WERI-Rb-1 (cell line): ENCODE results near the gene TTC39B.

ENCODE experiments used
- DNase-seq: peaks from one replicate; pipeline ENCODE4 v3.0.0-alpha.2; 2020
- H3K27ac ChIP-seq: fragments of 250-450 bp; sonication (Bioruptor Pico); 2 replicates; pipeline ENCODE4 v1.5.1; 2020; ENCODE audit warnings: mild to moderate bottlenecking, moderate library complexity
- H3K27me3 ChIP-seq: fragments of 250-450 bp; sonication (Bioruptor Pico); 2 replicates; pipeline ENCODE4 v1.5.1; 2021; ENCODE audit warnings: mild to moderate bottlenecking, low read depth, moderate library complexity; ENCODE audit not compliant: insufficient read depth, severe bottlenecking
- H3K36me3 ChIP-seq: fragments of 250-450 bp; sonication (Bioruptor Pico); 2 replicates; pipeline ENCODE4 v1.5.1; 2020; ENCODE audit warnings: mild to moderate bottlenecking, moderate library complexity
- H3K4me3 ChIP-seq: 2 replicates; pipeline ENCODE4 v1.5.1; 2011; ENCODE audit warnings: low read depth, mild to moderate bottlenecking, control low read depth, low read length
- H3K9me3 ChIP-seq: fragments of 250-450 bp; sonication (Bioruptor Pico); 2 replicates; pipeline ENCODE4 v1.5.1; 2021; ENCODE audit warnings: mild to moderate bottlenecking, moderate library complexity; ENCODE audit not compliant: severe bottlenecking
- TF ChIP-seq, protein P1 (sequence below): IDR thresholded peaks from 2 replicates; pipeline ENCODE4 v1.5.1; 2011; ENCODE audit warnings: low read depth, mild to moderate bottlenecking, control low read depth, inconsistent platforms, low read length

TTC39B gene

DNA sequence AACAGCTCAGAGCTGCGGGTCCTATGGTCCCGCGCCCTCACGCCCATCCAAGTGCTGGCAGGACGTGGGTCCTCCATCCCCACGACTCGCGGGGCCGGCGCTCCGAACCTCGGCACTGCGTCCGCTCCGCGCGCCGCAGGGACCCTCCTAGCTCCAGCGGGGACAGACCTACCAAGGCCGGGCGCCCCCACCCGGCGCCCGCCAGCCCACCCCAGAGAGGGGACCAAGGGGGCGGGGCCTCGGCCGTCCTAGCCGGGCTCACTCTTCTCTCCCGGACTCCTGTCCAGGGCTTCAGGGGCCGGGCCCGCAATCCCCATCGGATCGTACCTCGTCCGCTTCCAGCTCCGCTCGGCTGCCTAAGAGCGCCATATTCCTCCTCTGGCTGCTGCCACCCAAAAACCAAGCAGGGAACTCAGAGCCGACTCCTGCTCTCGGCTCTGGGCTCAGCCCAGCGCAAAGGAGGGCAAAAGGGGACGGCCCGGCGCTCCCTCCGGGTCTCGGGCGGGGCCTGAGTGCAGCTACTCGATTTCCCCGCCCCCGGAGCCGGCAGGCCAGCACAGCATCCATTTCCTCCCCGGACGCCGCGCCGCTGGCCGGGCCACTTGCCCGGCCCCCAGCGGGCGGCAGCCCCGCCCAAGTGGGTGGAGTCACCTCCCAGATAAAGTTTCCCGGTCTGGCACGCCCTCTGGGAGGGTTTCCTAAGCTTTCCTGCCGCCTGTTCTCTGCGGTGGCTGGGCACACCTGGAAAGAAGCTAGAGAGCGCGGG is at the start of gene TTC39B:
TTC39B (minus strand) TSS at position 460 of the 766 bp plus-strand sequence; CDS start at position 369, 91 bp downstream.
- H3K9me3 ChIP-seq, result no peaks in the 10 kb centered on the region
- DNase-seq, result peak; percentile 94
- no peaks in the 10 kb centered on the region for H3K27me3 ChIP-seq
- peak within 1 kb of the TSS; percentile 44 for H3K27ac ChIP-seq
- no peaks in the 10 kb centered on the region for H3K36me3 ChIP-seq
- TF ChIP-seq, protein P1, sequence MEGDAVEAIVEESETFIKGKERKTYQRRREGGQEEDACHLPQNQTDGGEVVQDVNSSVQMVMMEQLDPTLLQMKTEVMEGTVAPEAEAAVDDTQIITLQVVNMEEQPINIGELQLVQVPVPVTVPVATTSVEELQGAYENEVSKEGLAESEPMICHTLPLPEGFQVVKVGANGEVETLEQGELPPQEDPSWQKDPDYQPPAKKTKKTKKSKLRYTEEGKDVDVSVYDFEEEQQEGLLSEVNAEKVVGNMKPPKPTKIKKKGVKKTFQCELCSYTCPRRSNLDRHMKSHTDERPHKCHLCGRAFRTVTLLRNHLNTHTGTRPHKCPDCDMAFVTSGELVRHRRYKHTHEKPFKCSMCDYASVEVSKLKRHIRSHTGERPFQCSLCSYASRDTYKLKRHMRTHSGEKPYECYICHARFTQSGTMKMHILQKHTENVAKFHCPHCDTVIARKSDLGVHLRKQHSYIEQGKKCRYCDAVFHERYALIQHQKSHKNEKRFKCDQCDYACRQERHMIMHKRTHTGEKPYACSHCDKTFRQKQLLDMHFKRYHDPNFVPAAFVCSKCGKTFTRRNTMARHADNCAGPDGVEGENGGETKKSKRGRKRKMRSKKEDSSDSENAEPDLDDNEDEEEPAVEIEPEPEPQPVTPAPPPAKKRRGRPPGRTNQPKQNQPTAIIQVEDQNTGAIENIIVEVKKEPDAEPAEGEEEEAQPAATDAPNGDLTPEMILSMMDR, result no peak
- H3K4me3 ChIP-seq, result peak within 1 kb of the TSS; percentile 79

DNA sequence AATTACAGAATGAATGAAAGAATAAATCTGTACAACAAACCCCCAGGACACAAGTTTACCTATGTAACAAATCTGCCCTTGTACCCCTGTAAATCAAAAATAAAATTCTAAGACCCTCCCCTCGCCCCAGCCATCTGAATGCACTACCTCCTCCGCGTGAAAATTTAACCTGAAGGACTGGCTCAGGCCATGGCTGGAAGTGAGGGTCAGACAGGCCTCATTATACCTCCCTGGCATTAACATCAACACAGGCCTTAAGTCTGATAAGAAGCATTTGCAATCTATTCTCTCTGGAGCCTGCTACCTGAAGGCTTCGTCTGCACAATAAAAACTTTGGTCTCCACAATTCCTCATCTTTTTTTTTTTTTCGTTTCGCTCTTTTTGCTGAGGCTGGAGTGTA is 48.7 kb upstream of the TTC39B start:
- Histone ChIP-seq H3K27ac (no peak overlapping the region), H3K27me3 (no peaks in the 10 kb centered on the region), H3K4me3 (no peak overlapping the region), H3K9me3 (no peaks in the 10 kb centered on the region), H3K36me3 (no peaks in the 10 kb centered on the region)
- DNase-seq, result no peak
- TF ChIP-seq, protein P1, result no peak

DNA sequence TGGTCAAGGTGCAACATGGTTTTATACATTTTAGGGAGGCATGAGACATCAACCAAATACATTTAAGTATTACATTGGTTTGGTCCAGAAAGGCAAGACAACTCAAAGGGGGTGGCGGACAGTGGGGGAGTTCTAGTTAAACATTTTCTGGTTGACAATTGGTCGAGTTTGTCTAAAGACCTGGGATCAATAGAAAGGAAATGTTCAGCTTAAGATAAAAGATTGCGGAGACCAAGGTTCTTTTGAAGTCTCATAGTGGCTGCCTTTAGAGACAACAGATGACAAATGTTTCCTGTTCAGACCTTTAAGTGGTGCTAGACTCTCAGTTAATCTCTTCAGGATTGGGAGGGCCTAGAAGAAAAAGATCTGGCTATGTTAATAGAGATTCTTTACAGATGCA is 47.7 kb upstream of the TTC39B start:
- DNase-seq, result no peak
- TF ChIP-seq, protein P1, result no peak
- Histone ChIP-seq H3K36me3 (no peaks in the 10 kb centered on the region), H3K9me3 (no peaks in the 10 kb centered on the region), H3K27ac (no peak overlapping the region), H3K4me3 (no peak overlapping the region), H3K27me3 (no peaks in the 10 kb centered on the region)

DNA sequence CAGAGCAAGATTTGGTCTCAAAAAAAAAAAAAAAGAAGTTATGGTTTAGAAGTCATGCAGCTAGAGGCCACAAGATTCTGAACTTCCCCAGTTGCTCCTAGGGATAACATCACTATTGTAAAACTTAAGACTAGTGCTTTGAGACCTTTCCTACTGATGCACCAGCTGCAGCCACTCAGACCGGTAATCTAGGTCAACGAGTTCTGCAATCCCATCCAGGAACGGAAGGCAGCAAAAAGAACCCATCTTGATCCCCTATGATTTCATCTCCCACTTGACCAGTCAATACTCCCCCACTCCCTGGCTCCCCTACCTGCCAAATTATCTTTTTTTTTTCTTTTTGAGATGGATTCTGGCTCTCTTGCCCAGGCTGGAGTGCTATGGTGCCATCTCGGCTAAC is 46.9 kb upstream of the TTC39B start:
- no peak for DNase-seq
- no peaks in the 10 kb centered on the region for H3K27me3 ChIP-seq
- no peaks in the 10 kb centered on the region for H3K9me3 ChIP-seq
- H3K36me3 ChIP-seq, result no peaks in the 10 kb centered on the region
- H3K4me3 ChIP-seq, result no peak overlapping the region
- TF ChIP-seq, protein P1, result no peak
- H3K27ac ChIP-seq, result no peak overlapping the region

DNA sequence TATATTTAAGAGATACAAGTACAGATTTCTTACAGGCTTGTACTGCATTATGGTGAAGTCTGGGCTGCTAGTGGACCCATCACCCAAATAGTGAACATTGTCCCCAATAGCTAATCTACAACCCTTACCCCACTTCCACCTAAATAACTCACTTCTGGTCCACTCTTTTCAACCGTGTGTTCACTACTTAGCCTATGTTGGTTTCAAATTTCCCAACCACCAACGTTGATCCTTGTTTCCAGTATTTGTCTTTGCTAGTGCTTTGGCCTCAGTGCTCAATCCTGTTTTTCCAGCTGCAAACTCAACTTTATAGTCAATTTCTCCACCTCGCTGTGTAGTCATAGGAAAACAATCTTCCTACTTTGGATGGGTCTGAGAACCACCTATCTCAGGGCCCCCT is 45.3 kb upstream of the TTC39B start:
- TF ChIP-seq, protein P1, result no peak
- no peaks in the 10 kb centered on the region for H3K36me3 ChIP-seq
- no peaks in the 10 kb centered on the region for H3K27me3 ChIP-seq
- no peak overlapping the region for H3K4me3 ChIP-seq
- no peak overlapping the region for H3K27ac ChIP-seq
- no peak for DNase-seq
- no peaks in the 10 kb centered on the region for H3K9me3 ChIP-seq
